H1 (cell line): ENCODE data around the gene DYNC1I1. TPM values are rescaled to one million over a fixed set of nuclear protein-coding genes. Genes with fewer than 3 reads are reported as not detected.

Experiments used
- CTCF ChIA-PET: fragments of 300-600 bp; sonication (Branson Sonifier 250); formaldehyde crosslinking; loops from one replicate; lab custom pipeline; 2021; ENCODE audit not compliant: partially characterized antibody; lab: Charles Lee
- POLR2A ChIA-PET: fragments of 300-600 bp; sonication (Branson Sonifier 250); formaldehyde crosslinking; loops from one replicate; lab custom pipeline; 2021; ENCODE audit warnings: inconsistent platforms; ENCODE audit not compliant: partially characterized antibody; lab: Charles Lee
- DNase-seq, 2 experiments: peaks; one replicate each; pipeline versions ENCODE4 v3.0.0 to v3.0.0-alpha.2; 2010 to 2022; ENCODE audit warnings: low spot score in 2 of 2, low read depth in 1 of 2, mixed read lengths in 1 of 2
- FAIRE-seq: peaks from 2 replicates; lab custom pipeline; 2011; peaks lifted over from hg19 to GRCh38; lab: Jason Lieb, UNC
- H2AFZ ChIP-seq: 2 replicates; pipeline ENCODE4 v1.8.1; 2012; ENCODE audit warnings: low read length, inconsistent platforms
- H2AK5ac ChIP-seq: 2 replicates; pipeline ENCODE4 v1.6.1; 2013; ENCODE audit warnings: low read depth, low read length
- H2BK120ac ChIP-seq: replicated peaks from 2 replicates; pipeline ENCODE3; 2013; ENCODE audit warnings: low read depth, low read length, inconsistent platforms
- H2BK12ac ChIP-seq: 2 replicates; pipeline ENCODE4 v1.6.1; 2013; ENCODE audit warnings: low read depth, low read length
- H2BK15ac ChIP-seq: 2 replicates; pipeline ENCODE4 v1.6.1; 2013; ENCODE audit warnings: low read length
- H2BK20ac ChIP-seq: 2 replicates; pipeline ENCODE4 v1.6.1; 2013; ENCODE audit warnings: low read length
- H2BK5ac ChIP-seq: 2 replicates; pipeline ENCODE4 v1.6.1; 2013; ENCODE audit warnings: low read depth, low read length
- H3K14ac ChIP-seq: 2 replicates; pipeline ENCODE4 v1.6.1; 2013; ENCODE audit warnings: inconsistent platforms; ENCODE audit not compliant: insufficient read length
- H3K18ac ChIP-seq: 2 replicates; pipeline ENCODE4 v1.6.1; 2013; ENCODE audit warnings: low read length; ENCODE audit errors: extremely low read depth
- H3K23ac ChIP-seq: 2 replicates; pipeline ENCODE4 v1.6.1; 2013; ENCODE audit warnings: inconsistent platforms; ENCODE audit not compliant: insufficient read length
- H3K23me2 ChIP-seq: 2 replicates; pipeline ENCODE4 v1.6.1; 2013; ENCODE audit warnings: low read depth, low read length
- H3K27ac ChIP-seq: 2 replicates; pipeline ENCODE4 v1.6.1; 2011; ENCODE audit warnings: low read depth, low read length, inconsistent platforms
- H3K27me3 ChIP-seq, 4 experiments: replicated peaks in 1 of 4; 1 replicate in 1 of 4; 2 replicates in 3 of 4; pipeline versions ENCODE4 v1.6.1 to v1.8.1; 2011 to 2013; ENCODE audit warnings: low read length in 3 of 4, mild to moderate bottlenecking in 3 of 4, inconsistent platforms in 2 of 4, mixed read lengths in 2 of 4, moderate library complexity in 1 of 4; ENCODE audit not compliant: control insufficient read depth in 3 of 4, insufficient read depth in 3 of 4; ENCODE audit errors: extremely low read depth in 1 of 4
- H3K36me3 ChIP-seq, 4 experiments: 2 replicates each; pipeline versions ENCODE4 v1.6.1 to v1.8.1; 2011 to 2013; ENCODE audit warnings: mild to moderate bottlenecking in 4 of 4, low read length in 3 of 4, moderate library complexity in 2 of 4, control low read depth in 1 of 4, inconsistent platforms in 1 of 4; ENCODE audit not compliant: insufficient read depth in 4 of 4, control insufficient read depth in 2 of 4
- H3K4ac ChIP-seq: replicated peaks from 2 replicates; pipeline ENCODE3; 2013; ENCODE audit warnings: low read length, low read depth, mixed read lengths, inconsistent platforms; ENCODE audit not compliant: insufficient read length
- H3K4me1 ChIP-seq, 4 experiments: replicated peaks in 1 of 4; 1 replicate in 1 of 4; 2 replicates in 3 of 4; pipeline versions ENCODE4 v1.6.1 to v1.8.1; 2011 to 2013; ENCODE audit warnings: low read length in 3 of 4, inconsistent platforms in 2 of 4, mixed read lengths in 1 of 4; ENCODE audit not compliant: insufficient read depth in 4 of 4, control insufficient read depth in 3 of 4
- H3K4me2 ChIP-seq, 2 experiments: 2 replicates each; pipeline versions ENCODE4 v1.6.1 to v1.8.1; 2011 to 2013; ENCODE audit warnings: low read depth in 2 of 2, low read length in 2 of 2, control low read depth in 1 of 2, inconsistent platforms in 1 of 2, mild to moderate bottlenecking in 1 of 2; ENCODE audit not compliant: insufficient read depth in 1 of 2
- H3K4me3 ChIP-seq, 4 experiments: fragments of 200-600, 300-600 bp in 1 of 4; sonication (generic), shearing (Covaris generic), sonication (Bioruptor Twin) in 1 of 4; 2 replicates each; pipeline versions ENCODE4 v1.5.1 to v1.8.1; 2011 to 2016; ENCODE audit warnings: low read length in 4 of 4, low read depth in 3 of 4, control low read depth in 2 of 4, inconsistent platforms in 2 of 4, mild to moderate bottlenecking in 2 of 4, mixed read lengths in 1 of 4, moderate library complexity in 1 of 4; ENCODE audit not compliant: insufficient read depth in 2 of 4; ENCODE audit errors: extremely low read depth in 1 of 4
- H3K56ac ChIP-seq: replicated peaks from 2 replicates; pipeline ENCODE3; 2013; ENCODE audit warnings: low read depth, mild to moderate bottlenecking, mixed read lengths, low read length, inconsistent platforms; ENCODE audit not compliant: insufficient read length
- H3K79me1 ChIP-seq: 2 replicates; pipeline ENCODE4 v1.6.1; 2013; ENCODE audit warnings: low read depth, low read length, control low read depth
- H3K79me2 ChIP-seq, 2 experiments: 2 replicates each; pipeline versions ENCODE4 v1.6.1 to v1.8.1; 2012 to 2013; ENCODE audit warnings: low read length in 2 of 2, mild to moderate bottlenecking in 2 of 2, inconsistent platforms in 1 of 2; ENCODE audit not compliant: insufficient read depth in 2 of 2, control insufficient read depth in 1 of 2
- H3K9ac ChIP-seq, 4 experiments: replicated peaks in 1 of 4; 1 replicate in 1 of 4; 2 replicates in 3 of 4; pipeline versions ENCODE4 v1.6.1 to v1.8.1; 2011 to 2013; ENCODE audit warnings: low read depth in 3 of 4, low read length in 3 of 4, control low read depth in 2 of 4, mild to moderate bottlenecking in 2 of 4, moderate library complexity in 2 of 4, inconsistent platforms in 1 of 4; ENCODE audit errors: extremely low read depth in 1 of 4
- H3K9me3 ChIP-seq, 2 experiments: 2 replicates each; pipeline versions ENCODE4 v1.6.1 to v1.8.1; 2012 to 2013; ENCODE audit warnings: mild to moderate bottlenecking in 2 of 2, moderate library complexity in 2 of 2, control low read depth in 1 of 2, inconsistent platforms in 1 of 2, low read depth in 1 of 2, low read length in 1 of 2, mixed read lengths in 1 of 2; ENCODE audit not compliant: insufficient read depth in 2 of 2
- H4K20me1 ChIP-seq, 2 experiments: replicated peaks in 1 of 2; 2 replicates each; pipeline versions ENCODE3 to v1.8.1; 2011 to 2013; ENCODE audit warnings: inconsistent platforms in 2 of 2, low read length in 2 of 2, mild to moderate bottlenecking in 1 of 2; ENCODE audit not compliant: insufficient read depth in 2 of 2, control insufficient read depth in 1 of 2
- H4K5ac ChIP-seq: 2 replicates; pipeline ENCODE4 v1.6.1; 2013; ENCODE audit warnings: low read length, low read depth, mixed read lengths, inconsistent platforms; ENCODE audit not compliant: insufficient read length
- H4K8ac ChIP-seq: 2 replicates; pipeline ENCODE4 v1.8.0; 2013; ENCODE audit warnings: mild to moderate bottlenecking, moderate library complexity, low read length, inconsistent platforms; ENCODE audit not compliant: insufficient read depth; ENCODE audit errors: extremely low read depth
- H4K91ac ChIP-seq: replicated peaks from 2 replicates; pipeline ENCODE3; 2013; ENCODE audit warnings: low read length, mixed read lengths, inconsistent platforms; ENCODE audit not compliant: insufficient read length
- BACH1 ChIP-seq: IDR thresholded peaks from 2 replicates; pipeline ENCODE4 v1.6.1; 2012; ENCODE audit warnings: low read length, improper control_type of control experiment
- CBX5 ChIP-seq: fragments of 300-800, 300-1000 bp; sonication (generic); IDR thresholded peaks from 2 replicates; pipeline ENCODE4 v1.7.1; 2016; ENCODE audit warnings: antibody characterized with exemption, low read length, low read depth
- EP300 ChIP-seq, 2 experiments: IDR thresholded peaks; 1 replicate in 1 of 2; 2 replicates in 1 of 2; pipeline ENCODE4 v1.6.1; 2011 to 2012; ENCODE audit warnings: low read depth in 2 of 2, low read length in 2 of 2, mild to moderate bottlenecking in 2 of 2, borderline replicate concordance in 1 of 2, inconsistent platforms in 1 of 2, moderate library complexity in 1 of 2
- GABPA ChIP-seq: IDR thresholded peaks from 2 replicates; pipeline ENCODE4 v1.6.1; 2011; ENCODE audit warnings: mild to moderate bottlenecking, low read length, moderate library complexity, borderline replicate concordance; ENCODE audit not compliant: insufficient read depth
- JUND ChIP-seq: IDR thresholded peaks from 2 replicates; pipeline ENCODE4 v1.6.1; 2011; ENCODE audit warnings: mild to moderate bottlenecking, improper control_type of control experiment, low read length
- NRF1 ChIP-seq: IDR thresholded peaks from 2 replicates; pipeline ENCODE4 v1.6.1; 2011; ENCODE audit warnings: mild to moderate bottlenecking, low read depth, low read length, improper control_type of control experiment
- POLR2A ChIP-seq, 2 experiments: IDR thresholded peaks; 1 replicate in 1 of 2; 2 replicates in 1 of 2; pipeline ENCODE4 v1.6.1; 2011; ENCODE audit warnings: low read depth in 2 of 2, low read length in 2 of 2, mild to moderate bottlenecking in 2 of 2; ENCODE audit errors: control extremely low read depth in 1 of 2
- RNF2 ChIP-seq: fragments of 200-900, 300-1000 bp; sonication (generic); IDR thresholded peaks from 2 replicates; pipeline ENCODE4 v1.7.1; 2016; ENCODE audit warnings: borderline replicate concordance, low read depth, mild to moderate bottlenecking, antibody characterized with exemption, low read length; ENCODE audit not compliant: poor library complexity, severe bottlenecking; ENCODE audit errors: missing control alignments
- SP2 ChIP-seq: IDR thresholded peaks from 2 replicates; pipeline ENCODE4 v1.6.1; 2012; ENCODE audit warnings: mild to moderate bottlenecking, low read length, inconsistent platforms
- SP4 ChIP-seq: IDR thresholded peaks from 2 replicates; pipeline ENCODE4 v1.6.1; 2012; ENCODE audit warnings: low read length, inconsistent platforms
- SRF ChIP-seq: IDR thresholded peaks from 2 replicates; pipeline ENCODE4 v1.6.1; 2011; ENCODE audit warnings: mild to moderate bottlenecking, low read depth, low read length, moderate library complexity
- SUZ12 ChIP-seq: fragments of 200-600 bp; sonication (generic); IDR thresholded peaks from 2 replicates; pipeline ENCODE4 v1.6.1; 2012; ENCODE audit warnings: mild to moderate bottlenecking, inconsistent platforms, low read length, moderate library complexity, mixed read lengths
- TAF1 ChIP-seq: IDR thresholded peaks from 2 replicates; pipeline ENCODE4 v1.6.1; 2011; ENCODE audit warnings: mild to moderate bottlenecking, low read depth, low read length
- USF2 ChIP-seq: IDR thresholded peaks from 2 replicates; pipeline ENCODE4 v1.6.1; 2011; ENCODE audit warnings: low read length, improper control_type of control experiment
- YY1 ChIP-seq: IDR thresholded peaks from 2 replicates; pipeline ENCODE4 v1.6.1; 2011; ENCODE audit warnings: low read depth, mild to moderate bottlenecking, low read length
- polyA plus RNA-seq, 7 experiments: library from polyadenylated mRNA; depleted of rRNA in 3 of 7; stranded (reverse) in 5 of 7; unstranded in 2 of 7; fragments of >200 nt in 5 of 7; fragments of 200-250 nt in 2 of 7; gene quantifications; 1 replicate in 5 of 7; 2 replicates in 1 of 7; 4 replicates in 1 of 7; pipeline versions ENCODE4 v1.2.1 to v1.2.3, GENCODE V29; 2011 to 2013; ENCODE audit warnings: missing spikeins in 2 of 7, mixed read lengths in 2 of 7
- total RNA-seq: library from RNA; stranded (reverse); fragmentation: NEBNext Ultra II Directional; extraction: Animal tissue kit (Norgen Biotek cat#: 25700); gene quantifications from 2 replicates; pipeline ENCODE4 v1.2.1, GENCODE V29; 2021

Gene DYNC1I1
- total and polyA plus RNA-seq, 2 of the 8 experiments (the other 6 are each of a cell fraction or from before 2014, with no cell fraction given): 0.45 to 0.58 TPM

GRCh38 chr7:95753440-95753839 lies 18.9 kb upstream of the DYNC1I1 start:
- Histone ChIP-seq H2AFZ (no peak overlapping the region), H2BK5ac (no peak overlapping the region), H3K9me3 (no peaks in the 10 kb centered on the region), H3K4me3 (no peak overlapping the region), H3K36me3 (no peaks in the 10 kb centered on the region), H3K79me1 (no peaks in the 10 kb centered on the region), H3K14ac (no peak overlapping the region), H3K4me2 (no peak overlapping the region), H3K4ac (no peak overlapping the region), H2AK5ac (no peak overlapping the region), H2BK20ac (no peak overlapping the region), H3K27me3 (no peaks in the 10 kb centered on the region), H3K27ac (no peak overlapping the region), H4K91ac (no peak overlapping the region), H3K9ac (no peak overlapping the region), H3K23me2 (no peaks in the 10 kb centered on the region), H2BK12ac (no peak overlapping the region), H2BK15ac (no peak overlapping the region), H4K20me1 (no peaks in the 10 kb centered on the region), H3K18ac (no peak overlapping the region), H3K4me1 (no peaks in the 10 kb centered on the region), H3K23ac (no peak overlapping the region), H3K79me2 (no peaks in the 10 kb centered on the region), H4K5ac (no peak overlapping the region), H3K56ac (no peak overlapping the region), H2BK120ac (no peak overlapping the region), H4K8ac (no peak overlapping the region)
- POLR2A ChIA-PET: no interaction called here
- TF ChIP-seq SRF: no peak
- no peak for TF ChIP-seq SP2
- no peak for TF ChIP-seq RNF2
- TF ChIP-seq YY1: no peak
- no peak for TF ChIP-seq POLR2A (IDR thresholded peaks at IDR 0.05; ENCODE audit: control extremely low read depth in 1 of 2, low read depth in 2 of 2, low read length in 2 of 2)
- no peak for TF ChIP-seq JUND
- no peak for TF ChIP-seq BACH1
- TF ChIP-seq EP300 (IDR thresholded peaks at IDR 0.05; ENCODE audit: borderline replicate concordance in 1 of 2, low read depth in 2 of 2, low read length in 2 of 2): no peak
- TF ChIP-seq CBX5: no peak
- no peak for TF ChIP-seq USF2
- no peak for TF ChIP-seq GABPA
- no peak for TF ChIP-seq NRF1
- TF ChIP-seq SP4: no peak
- TF ChIP-seq TAF1: no peak
- TF ChIP-seq SUZ12: no peak
- DNase-seq (no peak), FAIRE-seq (no peak)
- CTCF ChIA-PET: interaction anchor here (1.3 kb wide), 1 partner anchor 18 kb away, joined by 3 read pairs; no protein-coding TSS in a partner anchor
